ENCODE data around the gene STAM.

The STAM gene

GRCh38 chr10:17661510-17661909 lies 17.6 kb downstream of the STAM start:
- no peak overlapping the region for H3K9ac ChIP-seq (ENCODE audit: low read depth, low read length)
- no peak overlapping the region for H3K4me3 ChIP-seq (ENCODE audit: low read depth, low read length)
- no peak overlapping the region for H3K27ac ChIP-seq (ENCODE audit: low read depth, low read length)
- peaks cover 21% of the 10 kb centered on the region; the same call in 1 of the 2 replicates for H3K4me1 ChIP-seq (ENCODE audit: control insufficient read depth, insufficient read depth, low read length)
- peaks cover 4% of the 10 kb centered on the region; the same call in 1 of the 2 replicates for H3K9me3 ChIP-seq (ENCODE audit: control insufficient read depth, insufficient read depth, low read length)
- no peaks in the 10 kb centered on the region for H3K27me3 ChIP-seq (ENCODE audit: control insufficient read depth, insufficient read depth, low read length)
- peaks cover 19% of the 10 kb centered on the region for H3K36me3 ChIP-seq (ENCODE audit: control insufficient read depth, insufficient read depth, low read length)

- H3K27ac ChIP-seq (ENCODE audit: low read depth, low read length): no peak overlapping the region
- peaks cover 3% of the 10 kb centered on the region; the same call in 1 of the 2 replicates for H3K9me3 ChIP-seq (ENCODE audit: control insufficient read depth, insufficient read depth, low read length)
- peaks cover 19% of the 10 kb centered on the region for H3K36me3 ChIP-seq (ENCODE audit: control insufficient read depth, insufficient read depth, low read length)
- H3K4me3 ChIP-seq (ENCODE audit: low read depth, low read length): no peak overlapping the region
- no peak overlapping the region for H3K9ac ChIP-seq (ENCODE audit: low read depth, low read length)
- no peaks in the 10 kb centered on the region for H3K27me3 ChIP-seq (ENCODE audit: control insufficient read depth, insufficient read depth, low read length)
- H3K4me1 ChIP-seq (ENCODE audit: control insufficient read depth, insufficient read depth, low read length): peaks cover 21% of the 10 kb centered on the region; the same call in 1 of the 2 replicates
Measured at GRCh38 chr10:17662193-17663138, 18.5 kb downstream of the STAM start.

- Histone ChIP-seq H3K9ac (ENCODE audit: low read depth, low read length) (no peak overlapping the region), H3K36me3 (ENCODE audit: control insufficient read depth, insufficient read depth, low read length) (peaks cover 19% of the 10 kb centered on the region), H3K4me3 (ENCODE audit: low read depth, low read length) (no peak overlapping the region), H3K27ac (ENCODE audit: low read depth, low read length) (no peak overlapping the region), H3K9me3 (ENCODE audit: control insufficient read depth, insufficient read depth, low read length) (no peaks in the 10 kb centered on the region), H3K4me1 (ENCODE audit: control insufficient read depth, insufficient read depth, low read length) (peaks cover 24% of the 10 kb centered on the region), H3K27me3 (ENCODE audit: control insufficient read depth, insufficient read depth, low read length) (no peaks in the 10 kb centered on the region)
Measured at GRCh38 chr10:17663450-17663849, 19.5 kb downstream of the STAM start.

- no peak overlapping the region for H3K27ac ChIP-seq (ENCODE audit: low read depth, low read length)
Measured at GRCh38 chr10:17665747-17666146, 21.8 kb downstream of the STAM start.

GRCh38 chr10:17668435-17669184 lies 24.7 kb downstream of the STAM start:
- Histone ChIP-seq H3K4me1 (ENCODE audit: control insufficient read depth, insufficient read depth, low read length) (peaks cover 68% of the 10 kb centered on the region), H3K9ac (ENCODE audit: low read depth, low read length) (no peak overlapping the region), H3K27ac (ENCODE audit: low read depth, low read length) (no peak overlapping the region), H3K27me3 (ENCODE audit: control insufficient read depth, insufficient read depth, low read length) (no peaks in the 10 kb centered on the region), H3K9me3 (ENCODE audit: control insufficient read depth, insufficient read depth, low read length) (no peaks in the 10 kb centered on the region), H3K36me3 (ENCODE audit: control insufficient read depth, insufficient read depth, low read length) (no peaks in the 10 kb centered on the region), H3K4me3 (ENCODE audit: low read depth, low read length) (no peak overlapping the region)

More at GRCh38 chr10:17665747-17666146, 21.8 kb downstream of the STAM start:
- Histone ChIP-seq H3K4me1 (ENCODE audit: control insufficient read depth, insufficient read depth, low read length) (peaks cover 39% of the 10 kb centered on the region), H3K4me3 (ENCODE audit: low read depth, low read length) (no peak overlapping the region), H3K27me3 (ENCODE audit: control insufficient read depth, insufficient read depth, low read length) (no peaks in the 10 kb centered on the region), H3K9ac (ENCODE audit: low read depth, low read length) (no peak overlapping the region), H3K9me3 (ENCODE audit: control insufficient read depth, insufficient read depth, low read length) (no peaks in the 10 kb centered on the region), H3K36me3 (ENCODE audit: control insufficient read depth, insufficient read depth, low read length) (peaks cover 19% of the 10 kb centered on the region)

GRCh38 chr10:17669185-17669872 lies 25.4 kb downstream of the STAM start:
- no peak overlapping the region for H3K4me3 ChIP-seq (ENCODE audit: low read depth, low read length)
- H3K9me3 ChIP-seq (ENCODE audit: control insufficient read depth, insufficient read depth, low read length): no peaks in the 10 kb centered on the region

GRCh38 chr10:17671307-17671706 lies 27.4 kb downstream of the STAM start:
- Histone ChIP-seq H3K9ac (ENCODE audit: low read depth, low read length) (no peak overlapping the region), H3K4me1 (ENCODE audit: control insufficient read depth, insufficient read depth, low read length) (peaks cover 70% of the 10 kb centered on the region), H3K36me3 (ENCODE audit: control insufficient read depth, insufficient read depth, low read length) (no peaks in the 10 kb centered on the region), H3K27ac (ENCODE audit: low read depth, low read length) (peak overlapping the region; percentile 67), H3K27me3 (ENCODE audit: control insufficient read depth, insufficient read depth, low read length) (no peaks in the 10 kb centered on the region), H3K9me3 (ENCODE audit: control insufficient read depth, insufficient read depth, low read length) (no peaks in the 10 kb centered on the region), H3K4me3 (ENCODE audit: low read depth, low read length) (peak overlapping the region; percentile 46; the same call in 1 of the 2 replicates)

More at GRCh38 chr10:17669185-17669872, 25.4 kb downstream of the STAM start:
- no peaks in the 10 kb centered on the region for H3K27me3 ChIP-seq (ENCODE audit: control insufficient read depth, insufficient read depth, low read length)
- H3K27ac ChIP-seq (ENCODE audit: low read depth, low read length): no peak overlapping the region
- no peaks in the 10 kb centered on the region for H3K36me3 ChIP-seq (ENCODE audit: control insufficient read depth, insufficient read depth, low read length)
- peaks cover 75% of the 10 kb centered on the region for H3K4me1 ChIP-seq (ENCODE audit: control insufficient read depth, insufficient read depth, low read length)
- H3K9ac ChIP-seq (ENCODE audit: low read depth, low read length): no peak overlapping the region

- H3K4me1 ChIP-seq (ENCODE audit: control insufficient read depth, insufficient read depth, low read length): peaks cover 65% of the 10 kb centered on the region
- no peaks in the 10 kb centered on the region for H3K36me3 ChIP-seq (ENCODE audit: control insufficient read depth, insufficient read depth, low read length)
- H3K9ac ChIP-seq (ENCODE audit: low read depth, low read length): no peak overlapping the region; the same call in 1 of the 2 replicates
- H3K27ac ChIP-seq (ENCODE audit: low read depth, low read length): peak overlapping the region; percentile 84
- H3K4me3 ChIP-seq (ENCODE audit: low read depth, low read length): no peak overlapping the region
- H3K9me3 ChIP-seq (ENCODE audit: control insufficient read depth, insufficient read depth, low read length): no peaks in the 10 kb centered on the region
- H3K27me3 ChIP-seq (ENCODE audit: control insufficient read depth, insufficient read depth, low read length): no peaks in the 10 kb centered on the region
Measured at GRCh38 chr10:17673471-17674061, 29.6 kb downstream of the STAM start.

- H3K4me3 ChIP-seq (ENCODE audit: low read depth, low read length): no peak overlapping the region
- H3K36me3 ChIP-seq (ENCODE audit: control insufficient read depth, insufficient read depth, low read length): no peaks in the 10 kb centered on the region
- H3K27ac ChIP-seq (ENCODE audit: low read depth, low read length): no peak overlapping the region
- no peaks in the 10 kb centered on the region for H3K9me3 ChIP-seq (ENCODE audit: control insufficient read depth, insufficient read depth, low read length)
- H3K27me3 ChIP-seq (ENCODE audit: control insufficient read depth, insufficient read depth, low read length): no peaks in the 10 kb centered on the region
- no peak overlapping the region for H3K9ac ChIP-seq (ENCODE audit: low read depth, low read length)
- peaks cover 61% of the 10 kb centered on the region for H3K4me1 ChIP-seq (ENCODE audit: control insufficient read depth, insufficient read depth, low read length)
Measured at GRCh38 chr10:17674566-17674965, 30.6 kb downstream of the STAM start.

GRCh38 chr10:17675638-17676037 lies 31.7 kb downstream of the STAM start:
- Histone ChIP-seq H3K9ac (ENCODE audit: low read depth, low read length) (no peak overlapping the region), H3K27me3 (ENCODE audit: control insufficient read depth, insufficient read depth, low read length) (no peaks in the 10 kb centered on the region), H3K4me3 (ENCODE audit: low read depth, low read length) (no peak overlapping the region), H3K9me3 (ENCODE audit: control insufficient read depth, insufficient read depth, low read length) (no peaks in the 10 kb centered on the region), H3K36me3 (ENCODE audit: control insufficient read depth, insufficient read depth, low read length) (no peaks in the 10 kb centered on the region), H3K27ac (ENCODE audit: low read depth, low read length) (no peak overlapping the region), H3K4me1 (ENCODE audit: control insufficient read depth, insufficient read depth, low read length) (peaks cover 58% of the 10 kb centered on the region)

Measured in HUES48 (cell line).